GOT3 (cell line): Measurements from ENCODE around the gene DSCAM.

Experiments used
- DNase-seq: peaks from one replicate; lab custom pipeline; 2025; ENCODE audit warnings: mixed read lengths; lab: John Stamatoyannopoulos, UW

The DSCAM gene

DNA sequence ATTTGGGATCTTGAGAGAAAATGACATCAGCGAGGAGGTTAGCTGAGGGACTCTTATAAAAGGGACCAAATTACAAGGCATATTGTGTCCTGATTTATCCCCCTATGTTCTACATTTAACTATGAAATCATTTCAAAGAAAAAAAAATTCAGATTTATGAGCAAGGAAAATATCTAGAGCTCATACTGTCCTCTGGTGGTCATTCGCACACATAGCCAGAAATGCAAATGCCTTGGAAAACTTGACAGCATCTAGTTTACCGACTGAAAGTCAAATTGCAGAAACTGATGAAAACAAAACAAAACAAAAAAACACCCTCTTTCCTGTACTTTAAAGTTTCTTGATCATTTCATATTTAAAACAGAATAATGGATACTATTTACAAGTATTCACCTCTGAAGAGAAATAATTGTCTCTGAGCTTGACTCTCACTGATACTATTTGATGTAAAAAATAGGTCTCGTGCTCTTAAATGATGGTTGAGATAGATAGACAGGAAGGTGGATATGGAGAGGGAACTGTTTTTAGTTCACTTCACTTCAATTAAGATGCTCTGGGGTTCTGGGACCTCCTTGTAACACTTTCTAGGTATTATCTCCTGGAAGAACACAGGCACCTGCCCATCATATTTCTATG is 725.9 kb downstream of the DSCAM start:
- no peak for DNase-seq

DNA sequence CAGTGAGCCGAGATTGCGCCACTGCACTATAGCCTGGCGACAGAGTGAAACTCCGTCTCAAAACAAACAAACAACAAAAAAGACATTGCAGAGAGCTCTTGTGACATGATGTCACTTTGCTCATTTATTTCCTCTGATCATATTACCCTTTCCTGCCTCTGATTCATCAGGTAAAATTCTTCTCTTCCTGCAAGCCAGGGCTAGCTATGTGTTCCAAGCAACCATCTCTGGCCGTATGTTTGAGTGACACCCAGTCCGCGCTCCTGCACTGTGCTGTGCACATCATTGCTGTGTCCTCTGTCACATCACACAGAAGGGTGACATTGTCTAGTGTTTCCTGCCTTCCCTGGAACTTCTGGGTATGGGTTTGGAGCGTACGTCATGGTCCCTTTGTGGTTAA is 728.4 kb downstream of the DSCAM start:
- DNase-seq = no peak

DNA sequence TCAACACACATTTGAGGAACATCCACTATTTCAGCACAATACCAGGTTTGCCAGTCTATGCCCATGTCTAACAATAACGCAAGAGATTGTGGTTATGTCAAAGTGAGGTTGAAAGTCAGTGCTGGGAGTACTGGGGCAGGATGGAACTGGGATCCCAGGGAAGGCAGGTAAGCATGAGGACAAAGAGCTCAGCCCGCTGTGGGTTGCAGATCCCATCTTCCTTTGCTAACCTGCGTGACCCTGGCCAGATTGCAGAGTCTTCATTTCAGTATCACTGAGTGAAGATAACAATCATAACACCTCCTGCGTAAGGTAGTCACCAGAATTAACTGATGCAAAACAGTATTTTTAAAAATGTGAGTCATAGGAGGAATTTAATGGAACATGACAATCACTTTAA is 729.7 kb downstream of the DSCAM start:
- no peak for DNase-seq

DNA sequence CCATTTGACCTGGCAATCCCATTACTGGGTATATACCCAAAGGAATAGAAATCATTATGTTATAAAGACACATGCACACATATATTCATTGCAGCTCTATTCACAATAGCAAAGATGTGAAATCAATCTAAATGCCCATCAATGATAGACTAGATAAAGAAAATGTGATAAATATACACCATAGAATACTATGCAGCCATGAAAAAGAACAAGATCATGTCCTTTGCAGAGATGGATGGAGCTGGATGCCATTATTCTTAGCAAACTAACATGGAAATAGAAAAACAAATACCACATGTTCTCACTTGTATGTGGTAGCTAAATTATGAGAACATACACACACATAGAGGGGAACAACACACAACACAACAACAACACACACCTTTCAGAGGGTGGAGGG is 731.2 kb downstream of the DSCAM start:
- DNase-seq = no peak

DNA sequence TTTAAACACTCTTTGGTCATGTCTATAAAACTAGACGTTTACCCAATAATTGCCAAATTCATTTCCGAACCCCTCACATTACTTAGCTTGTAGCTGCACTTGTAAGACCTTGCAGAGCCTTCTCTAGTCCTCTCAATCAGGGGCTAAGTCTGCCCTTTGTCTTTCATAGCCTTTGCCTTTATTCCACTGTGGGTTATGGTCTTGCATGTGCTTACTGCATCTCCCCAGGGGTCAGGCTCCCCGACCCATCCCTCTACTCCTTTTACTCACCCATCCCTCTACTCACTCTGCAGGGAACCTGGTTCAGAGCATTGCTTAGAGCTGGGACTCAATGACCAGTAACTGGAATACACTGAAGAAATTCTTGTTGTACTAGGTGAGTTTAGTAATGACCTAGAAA is 744.3 kb downstream of the DSCAM start:
- DNase-seq = no peak

DNA sequence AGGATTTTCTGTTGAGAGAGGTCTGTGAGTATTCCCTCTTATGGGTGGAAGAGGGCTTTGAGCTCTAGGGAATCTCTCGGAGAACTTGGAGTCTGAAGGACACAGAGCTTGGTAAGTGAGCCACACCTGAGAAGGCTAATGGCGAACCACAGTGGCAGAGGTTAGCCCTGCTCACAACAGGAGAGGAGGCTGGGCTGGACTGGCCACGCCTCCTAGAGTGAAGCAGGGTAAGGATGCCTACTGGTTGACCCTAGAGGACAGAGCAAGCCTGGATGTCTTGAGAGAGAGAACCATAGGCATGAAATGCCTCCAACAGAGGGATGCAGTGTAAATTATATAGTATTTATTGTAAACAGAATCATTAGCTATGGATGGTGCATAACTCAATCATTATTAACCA is 747.1 kb downstream of the DSCAM start:
- DNase-seq = no peak

DNA sequence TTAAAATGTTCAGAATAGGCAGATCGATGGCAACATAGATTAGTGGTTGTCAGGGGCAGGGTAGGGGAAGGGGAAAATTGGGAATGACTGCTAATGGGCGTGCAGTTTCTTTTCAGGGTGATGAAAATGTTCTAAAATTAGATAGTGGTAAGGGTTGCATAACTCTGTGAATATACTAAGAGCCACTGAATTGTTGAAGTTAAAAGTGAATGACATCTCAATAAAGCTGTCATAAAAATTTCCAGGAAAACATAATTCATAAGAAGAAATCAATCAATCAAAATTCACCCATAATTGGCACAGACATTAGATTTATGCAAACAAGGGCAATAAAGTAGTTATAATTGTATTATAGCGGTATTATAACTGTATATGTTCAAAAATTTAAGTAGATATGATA is 751.5 kb downstream of the DSCAM start:
- DNase-seq = no peak

DNA sequence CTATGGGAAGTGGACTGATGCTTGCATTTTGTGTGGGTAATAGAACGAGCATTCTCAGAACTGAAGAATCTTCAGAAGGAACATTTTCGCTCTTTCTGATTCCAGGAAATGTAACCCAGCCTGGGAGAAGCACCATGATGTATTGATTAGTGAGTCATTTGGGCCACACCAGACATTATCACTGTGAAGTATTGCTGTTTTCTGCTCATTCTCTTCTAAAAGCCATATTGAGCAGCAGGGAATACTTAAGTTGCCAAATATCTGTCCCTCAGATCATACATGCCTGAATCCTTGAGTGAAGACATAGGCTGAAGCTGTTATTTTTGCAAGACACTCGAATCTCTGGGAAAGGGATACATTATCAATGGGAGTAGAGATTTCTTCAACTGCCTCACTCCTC is 766.6 kb downstream of the DSCAM start:
- no peak for DNase-seq

DNA sequence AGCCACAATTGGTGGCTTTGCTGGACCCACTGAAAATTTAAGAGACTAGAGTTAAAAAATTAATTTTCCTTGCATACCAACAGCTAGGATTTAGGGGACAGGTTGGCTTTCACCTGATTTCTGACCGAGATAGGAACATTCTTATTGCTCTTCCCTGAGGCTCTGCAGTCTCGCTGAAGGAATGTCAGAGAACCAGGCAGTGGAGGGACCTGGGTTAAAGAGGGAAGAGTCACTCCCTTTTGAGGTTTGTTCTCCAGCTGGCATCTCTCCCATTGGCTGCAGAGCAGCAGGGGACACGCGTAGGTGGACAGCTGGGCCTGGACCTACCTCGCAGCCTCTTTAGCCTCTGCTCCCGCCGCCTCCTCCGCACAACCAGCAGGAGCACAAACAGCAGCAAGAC is 772.2 kb downstream of the DSCAM start:
- no peak for DNase-seq

DNA sequence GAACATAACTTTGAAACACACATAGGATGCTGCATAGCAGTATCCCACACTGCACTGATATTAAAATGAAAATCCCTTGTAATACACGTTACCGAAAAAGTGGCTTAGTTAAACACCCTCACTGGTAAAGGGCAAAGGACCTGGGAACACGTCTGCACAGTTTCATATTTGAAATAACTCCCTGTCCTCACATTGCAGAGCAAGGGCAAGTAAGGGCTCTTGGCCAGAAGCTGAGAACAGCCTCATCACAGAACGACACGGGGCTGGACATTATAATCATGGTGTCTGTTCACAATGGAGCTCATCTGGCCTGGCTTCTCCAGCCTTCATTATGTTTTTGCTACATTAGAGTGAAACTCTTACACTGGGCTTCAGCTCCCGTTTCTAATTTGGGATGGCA is 772.8 kb downstream of the DSCAM start:
- DNase-seq = no peak

DNA sequence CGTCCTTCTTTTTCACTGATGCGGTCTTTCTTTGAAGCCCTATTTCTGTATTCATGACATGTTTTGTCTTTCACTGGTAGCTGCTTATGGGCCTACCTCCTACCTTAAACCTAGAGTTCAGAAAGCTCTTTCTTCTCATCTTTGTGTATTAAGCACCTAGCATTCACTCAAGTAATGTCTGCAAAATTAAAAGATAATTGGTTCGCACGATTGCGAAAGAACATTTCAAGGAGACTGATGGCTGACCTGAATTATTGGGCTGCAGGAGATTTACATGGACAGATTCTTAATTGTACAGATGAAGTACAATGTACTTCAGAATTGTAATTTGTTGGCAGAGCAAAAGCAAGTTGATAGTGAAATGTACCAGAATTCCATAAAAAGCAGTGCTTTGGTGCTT is 773.3 kb downstream of the DSCAM start:
- DNase-seq = no peak

DNA sequence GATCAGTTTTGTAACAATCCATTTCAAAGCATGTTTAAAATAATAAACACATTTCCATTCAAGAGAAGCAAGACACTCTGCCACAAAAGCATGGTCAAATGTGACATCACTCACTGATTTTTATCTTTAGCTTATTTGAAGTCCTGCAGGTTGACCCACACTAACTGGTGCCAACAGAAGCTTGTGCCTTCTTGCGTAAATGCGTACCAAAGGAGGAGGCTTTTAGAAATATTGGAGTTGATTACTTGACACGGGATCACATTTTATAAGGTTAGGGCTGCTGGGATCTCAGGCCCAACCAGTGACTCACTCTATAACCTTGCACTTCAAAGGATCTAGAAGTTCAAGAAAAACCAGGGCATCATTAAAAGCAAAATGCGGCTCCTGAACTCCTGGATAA is 776.1 kb downstream of the DSCAM start:
- no peak for DNase-seq

DNA sequence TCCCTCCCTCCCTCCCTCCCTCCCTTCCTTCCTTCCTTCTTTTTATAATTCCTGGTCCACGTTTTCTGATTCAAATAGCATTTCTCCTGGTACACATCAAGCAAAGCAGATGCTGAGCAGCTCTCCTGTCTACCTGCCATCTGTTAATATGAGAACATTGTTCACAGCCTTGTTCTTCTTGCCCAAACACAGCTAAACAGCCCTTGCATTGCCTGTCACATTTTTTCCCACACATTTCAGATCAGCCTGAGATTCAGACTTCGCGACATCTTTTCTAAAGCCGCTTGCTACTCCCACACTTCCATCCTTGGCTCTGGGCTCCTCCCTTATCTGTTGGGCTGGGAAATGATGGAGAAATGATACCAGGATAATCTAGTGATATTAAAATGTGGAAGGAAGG is 779.2 kb downstream of the DSCAM start:
- no peak for DNase-seq

DNA sequence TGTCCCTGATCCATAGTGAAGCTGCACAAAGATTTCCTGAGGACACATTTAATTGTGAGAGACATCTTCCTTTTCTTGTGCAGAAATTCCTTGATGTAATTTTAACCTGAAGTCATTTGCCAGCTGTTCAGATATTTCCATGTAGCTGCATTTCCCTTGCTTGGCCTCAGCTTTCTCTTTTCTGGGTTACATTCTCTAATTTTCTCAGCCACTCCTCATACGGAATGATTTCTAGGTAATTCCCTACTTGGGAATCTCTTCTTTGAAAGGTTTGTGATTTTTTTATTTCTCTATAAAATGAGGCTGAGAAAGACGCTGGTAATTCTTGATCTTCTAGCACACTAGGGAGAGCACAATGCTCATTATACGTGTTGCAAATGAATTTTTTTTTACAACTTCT is 780.7 kb downstream of the DSCAM start:
- DNase-seq = no peak

DNA sequence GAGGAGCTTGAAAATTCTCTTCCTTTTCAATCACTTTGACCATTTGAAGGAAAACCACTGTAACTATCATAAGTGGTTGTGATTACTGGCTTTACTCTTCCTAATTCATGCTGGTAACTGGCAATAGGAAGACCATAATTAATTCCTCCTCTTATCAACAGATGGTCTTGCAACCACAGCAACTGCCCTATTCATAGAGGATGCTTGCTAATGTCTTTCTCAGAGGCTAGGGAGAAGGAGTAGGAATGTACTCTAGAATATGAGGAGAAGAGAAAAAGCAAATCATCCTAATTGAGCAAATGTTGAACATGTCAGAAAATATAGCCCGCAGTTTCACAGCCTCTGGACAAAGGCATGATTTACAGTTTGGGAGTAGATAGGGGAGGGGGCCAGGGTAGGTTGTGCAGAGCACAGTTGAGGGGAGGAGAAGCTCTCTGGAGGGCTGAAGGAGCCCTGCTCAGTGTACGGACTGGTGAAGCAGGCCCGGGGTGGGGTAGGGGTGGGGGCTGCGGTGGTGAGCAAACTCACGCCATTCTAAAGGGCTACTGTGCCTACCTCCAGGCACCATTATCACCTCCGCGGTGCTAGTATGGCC is 786.8 kb downstream of the DSCAM start:
- DNase-seq = no peak

DNA sequence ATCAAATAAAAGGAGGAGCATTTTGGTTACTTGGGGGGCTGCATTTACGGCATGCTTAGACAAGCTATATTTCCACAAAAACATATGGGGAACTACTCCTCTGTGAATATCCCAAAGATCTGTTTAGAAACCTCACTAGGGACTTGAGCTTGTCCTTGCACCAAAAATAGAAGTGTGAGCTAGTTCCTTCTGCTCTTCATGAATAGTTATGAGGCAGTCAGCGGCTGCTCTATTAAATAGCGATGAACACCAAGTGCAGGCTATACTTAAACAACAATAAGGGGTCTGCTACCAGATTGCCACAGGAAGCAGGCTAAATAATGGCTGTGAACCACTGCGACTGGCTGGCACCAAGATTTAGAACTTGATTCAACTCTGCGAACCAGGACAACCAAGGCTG is 789.6 kb downstream of the DSCAM start:
- DNase-seq = no peak

DNA sequence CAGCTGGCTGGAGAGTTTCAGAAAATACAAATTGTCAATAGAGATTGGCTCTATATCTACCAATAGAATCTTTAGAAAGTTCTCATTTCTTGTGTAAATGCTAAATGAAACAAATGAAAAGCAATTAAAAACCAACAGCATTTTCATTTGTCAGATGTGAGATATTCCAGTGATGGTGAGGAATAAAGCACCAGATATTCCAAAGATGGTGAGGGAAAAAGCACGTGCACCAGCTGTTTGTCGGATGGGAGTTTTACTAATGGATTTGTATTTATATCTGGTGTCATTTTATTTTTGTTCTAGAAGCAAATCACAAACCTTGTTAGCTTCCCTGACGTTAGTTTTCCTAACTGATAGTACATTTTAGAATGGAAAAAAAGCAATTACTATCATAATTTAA is 790.9 kb downstream of the DSCAM start:
- no peak for DNase-seq

DNA sequence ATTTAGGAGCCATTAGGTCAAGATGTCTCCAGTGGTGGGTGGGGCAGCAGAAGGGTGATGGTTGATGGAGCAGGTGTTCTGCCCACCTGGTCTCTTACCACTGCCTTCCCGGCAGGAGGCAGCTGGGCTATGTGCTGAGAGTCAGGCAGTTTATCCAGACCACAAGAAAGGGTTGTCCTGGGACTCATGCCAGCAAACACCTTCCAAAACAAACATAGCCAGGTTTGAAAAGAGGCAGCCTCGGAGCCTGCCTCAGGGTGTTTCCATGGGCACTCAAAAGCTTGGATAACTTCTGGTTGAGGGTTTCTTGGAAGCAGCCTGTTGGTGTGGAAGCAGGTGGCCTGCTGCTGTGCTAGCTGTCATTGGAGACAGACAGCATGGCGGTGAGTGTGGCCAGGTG is 792.6 kb downstream of the DSCAM start:
- DNase-seq = no peak

DNA sequence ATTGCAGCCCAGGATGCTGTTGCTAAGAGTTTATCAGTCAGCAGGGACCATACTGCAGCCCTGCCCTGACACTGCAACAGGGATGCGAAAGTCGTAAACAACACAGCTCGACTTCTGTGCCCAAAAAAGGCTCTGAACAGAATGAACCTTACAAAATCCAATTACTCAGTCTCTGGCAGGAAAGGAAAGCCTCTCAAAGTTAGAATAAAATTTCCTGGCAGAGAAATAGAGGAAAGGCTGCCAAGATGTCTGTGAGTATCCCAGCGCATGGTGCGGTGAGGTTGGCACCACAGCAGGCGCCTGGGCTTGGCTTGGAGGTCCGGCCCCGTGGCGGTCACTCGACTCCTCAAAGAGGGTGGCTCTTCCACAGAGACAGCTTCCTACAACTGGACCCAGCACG is 794.0 kb downstream of the DSCAM start:
- no peak for DNase-seq

DNA sequence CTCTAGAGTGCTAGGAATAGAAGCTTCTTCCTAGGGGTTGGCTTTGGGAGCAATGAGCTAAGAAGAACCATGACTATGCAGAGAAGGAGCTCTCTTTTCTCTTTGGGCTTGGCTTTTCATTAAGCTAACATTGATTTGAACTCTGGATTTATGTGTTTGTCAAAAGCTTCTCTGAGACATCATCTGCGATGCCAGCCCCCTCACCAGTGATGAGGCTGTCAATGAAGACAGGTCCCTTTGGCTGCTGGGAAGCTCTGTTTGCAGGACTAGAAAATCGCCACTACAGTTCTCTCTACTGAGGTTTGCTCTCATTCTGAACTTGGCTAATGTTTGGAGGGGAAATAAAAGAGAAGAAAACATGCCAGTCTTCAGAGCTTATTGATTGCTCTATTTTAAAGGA is 794.7 kb downstream of the DSCAM start:
- DNase-seq = no peak

DNA sequence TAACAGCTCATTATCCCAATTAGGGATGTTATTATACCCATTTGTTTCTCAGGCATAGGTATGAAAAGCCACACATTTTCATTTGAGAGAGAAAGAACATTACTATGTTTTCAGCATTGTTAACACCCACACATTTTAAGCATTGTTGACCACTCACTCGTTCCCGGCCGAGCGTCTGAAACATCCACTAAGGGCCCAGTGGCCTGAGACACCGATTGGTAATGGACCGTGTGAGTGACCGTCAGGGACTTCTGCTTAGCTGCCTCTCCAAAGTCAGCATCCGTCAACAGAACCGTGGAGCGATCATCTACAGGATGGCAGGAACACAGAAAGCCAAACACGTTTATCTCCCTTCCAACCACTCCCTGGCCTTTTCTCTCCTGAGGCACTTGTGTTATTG is 795.2 kb downstream of the DSCAM start:
- no peak for DNase-seq

DNA sequence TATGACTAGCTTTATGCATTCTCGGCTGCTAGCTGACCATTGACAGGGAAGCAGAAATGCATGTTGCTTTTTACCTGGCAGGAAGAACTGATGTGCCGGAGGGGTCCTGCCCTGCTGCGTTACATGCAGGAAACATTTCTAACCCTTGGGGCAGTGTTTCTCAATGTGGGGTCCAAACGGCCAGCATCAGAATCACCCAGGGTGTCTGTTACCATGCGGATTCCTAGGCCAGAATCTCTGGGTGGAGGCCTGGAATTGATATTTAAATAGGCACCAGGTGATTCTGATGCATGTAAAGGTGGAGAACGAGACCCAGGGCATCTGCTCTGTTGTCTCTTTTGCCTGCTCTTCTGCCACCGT is 797.0 kb downstream of the DSCAM start:
- no peak for DNase-seq

DNA sequence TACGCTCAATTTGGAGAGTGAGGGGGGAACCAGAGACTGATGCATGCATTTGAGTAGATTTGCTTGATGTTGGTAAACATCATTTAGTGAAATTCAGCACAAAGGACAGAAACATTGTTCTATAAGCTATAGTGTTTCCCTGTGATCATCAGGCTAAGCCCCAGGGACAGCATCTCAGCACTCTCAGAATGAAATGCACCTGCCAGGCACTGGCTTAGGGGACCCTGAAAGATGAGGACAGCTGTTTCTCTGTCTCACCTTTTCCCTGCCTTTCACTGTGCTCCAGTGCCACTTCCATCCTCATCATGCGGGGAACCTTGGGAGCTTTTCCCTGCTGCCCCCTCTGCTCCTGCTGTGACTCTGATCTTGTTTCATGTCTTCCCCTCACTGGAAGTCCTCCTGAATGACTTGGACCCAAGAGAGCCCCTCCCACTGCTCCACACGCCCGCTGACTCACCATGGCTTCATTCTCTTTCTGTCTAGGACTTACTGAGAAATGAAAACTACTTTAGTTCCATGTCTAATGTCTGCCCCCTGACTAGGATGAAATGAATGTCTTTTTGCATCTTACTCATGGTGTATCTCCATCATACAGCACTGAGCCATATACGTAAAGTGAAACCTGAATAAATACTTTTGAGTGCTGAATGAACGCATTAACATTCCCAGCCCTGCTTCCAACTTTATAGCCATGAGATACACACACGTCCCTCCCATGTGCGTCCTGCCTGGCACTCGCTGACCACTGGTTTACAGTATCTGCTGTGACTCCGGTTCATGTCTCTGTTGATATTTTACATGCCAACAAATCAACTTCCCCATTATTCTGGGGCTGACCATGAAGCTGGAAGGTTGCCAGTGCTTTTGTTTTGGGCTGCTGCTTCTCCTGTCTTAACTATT is 797.7 kb downstream of the DSCAM start:
- DNase-seq = no peak
